ENCODE data around the gene ZEB1. TPM values are rescaled to one million over a fixed set of nuclear protein-coding genes. Genes with fewer than 3 reads are reported as not detected.
"Not testable (repeated sequence)": the region's sequence is repeated elsewhere in the genome, so short reads cannot be mapped to it uniquely, and the experiment has no call there.

The ZEB1 gene
- total RNA-seq, 1 donor from 2014 or later: 41.6 TPM

GRCh38 chr10:31413325-31413724 lies 94.3 kb downstream of the ZEB1 start:
- no peak for FAIRE-seq
- no peak for DNase-seq (ENCODE audit: low spot score in 2 of 2)

DNA sequence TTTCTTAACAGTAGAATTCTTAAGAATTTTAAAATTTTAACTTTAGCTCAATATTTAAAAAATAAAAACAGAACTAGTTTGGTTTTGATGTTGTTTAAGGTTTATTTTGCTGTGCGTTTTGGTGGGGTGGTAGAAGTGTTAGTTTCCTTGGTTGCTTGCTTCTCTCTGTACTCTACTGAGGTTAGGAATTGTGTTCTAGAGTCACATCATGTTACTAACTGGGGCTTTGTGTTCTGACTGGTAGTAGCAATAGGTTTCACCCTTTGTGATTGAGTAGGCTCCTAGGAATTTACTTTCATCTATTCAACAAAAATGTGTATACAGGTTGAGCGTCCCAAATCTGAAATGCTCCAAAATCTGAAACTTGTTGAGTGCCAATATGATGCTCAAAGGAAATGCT lies 99.5 kb downstream of the ZEB1 start:
- DNase-seq (ENCODE audit: low spot score in 2 of 2) (no peak), FAIRE-seq (no peak)

- no peak for FAIRE-seq
- DNase-seq (ENCODE audit: low spot score in 2 of 2): no peak
Measured at GRCh38 chr10:31419394-31420063, 100.5 kb downstream of the ZEB1 start.

DNA sequence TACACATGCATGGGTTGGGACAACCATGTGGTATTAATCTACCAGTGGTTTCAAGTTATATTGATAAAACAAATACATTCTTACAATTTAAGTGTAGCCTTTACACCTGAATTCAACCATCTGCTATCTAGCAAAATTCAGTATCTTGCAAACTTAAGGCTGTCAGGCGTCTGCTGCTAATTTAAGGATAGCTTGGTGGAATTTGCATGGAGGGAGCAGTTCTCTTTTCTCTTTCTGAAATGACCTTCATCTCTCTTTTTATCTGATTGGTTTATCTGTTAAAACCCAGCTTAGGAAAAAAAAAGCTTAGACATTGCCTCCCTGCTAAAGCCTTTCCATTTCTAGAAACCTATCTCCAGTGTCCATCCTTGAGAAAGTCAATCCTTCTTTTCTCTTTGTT lies 102.3 kb downstream of the ZEB1 start:
- DNase-seq (ENCODE audit: low spot score in 2 of 2): no peak
- no peak for FAIRE-seq

GRCh38 chr10:31422634-31423033 lies 103.6 kb downstream of the ZEB1 start:
- no peak for DNase-seq (ENCODE audit: low spot score in 2 of 2)
- no peak for FAIRE-seq

DNA sequence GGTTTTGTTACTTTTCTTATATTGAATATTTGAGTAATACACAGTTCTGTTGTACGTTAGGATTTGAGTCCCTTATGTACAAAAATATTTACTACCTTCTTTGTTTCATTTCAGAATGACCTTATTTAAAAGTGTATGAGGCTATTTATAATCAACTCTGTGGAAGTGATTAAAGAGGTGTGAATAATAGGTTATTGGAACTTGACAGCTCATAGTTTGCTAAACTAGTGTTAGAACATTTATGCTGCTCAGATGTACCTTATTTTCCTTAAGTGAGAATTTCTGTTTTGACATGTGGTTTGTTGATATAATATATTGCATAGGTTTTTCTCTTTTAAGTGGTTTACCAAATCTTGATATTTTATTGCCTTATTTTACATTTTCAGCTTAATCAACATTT lies 105.5 kb downstream of the ZEB1 start:
- FAIRE-seq (no peak), DNase-seq (ENCODE audit: low spot score in 2 of 2) (no peak)

DNA sequence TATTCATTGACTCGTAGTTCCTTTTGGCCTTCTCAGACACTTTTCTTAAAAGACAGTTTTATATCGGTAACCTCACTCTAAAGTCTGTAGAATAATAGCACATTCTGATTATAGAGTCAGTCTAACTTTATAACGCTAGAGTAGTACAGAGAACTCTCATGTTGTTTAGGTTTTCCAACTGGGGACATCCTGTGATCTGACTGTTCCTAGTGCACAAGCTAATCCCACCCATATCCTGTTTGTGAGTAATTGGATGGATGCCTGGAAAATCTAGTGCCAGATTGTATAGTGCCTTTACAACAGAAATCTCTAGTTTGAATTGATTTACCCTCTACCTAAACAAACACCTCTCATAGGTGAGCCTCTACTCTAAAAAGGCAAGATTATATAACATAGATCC lies 107.4 kb downstream of the ZEB1 start:
- FAIRE-seq (no peak), DNase-seq (ENCODE audit: low spot score in 2 of 2) (no peak)

- DNase-seq (ENCODE audit: low spot score in 2 of 2); FAIRE-seq: not testable (repeated sequence)
Measured at GRCh38 chr10:31427334-31427733, 108.3 kb downstream of the ZEB1 start.

- FAIRE-seq; DNase-seq (ENCODE audit: low spot score in 2 of 2): not testable (repeated sequence)
Measured at GRCh38 chr10:31428499-31428898, 109.5 kb downstream of the ZEB1 start.

DNA sequence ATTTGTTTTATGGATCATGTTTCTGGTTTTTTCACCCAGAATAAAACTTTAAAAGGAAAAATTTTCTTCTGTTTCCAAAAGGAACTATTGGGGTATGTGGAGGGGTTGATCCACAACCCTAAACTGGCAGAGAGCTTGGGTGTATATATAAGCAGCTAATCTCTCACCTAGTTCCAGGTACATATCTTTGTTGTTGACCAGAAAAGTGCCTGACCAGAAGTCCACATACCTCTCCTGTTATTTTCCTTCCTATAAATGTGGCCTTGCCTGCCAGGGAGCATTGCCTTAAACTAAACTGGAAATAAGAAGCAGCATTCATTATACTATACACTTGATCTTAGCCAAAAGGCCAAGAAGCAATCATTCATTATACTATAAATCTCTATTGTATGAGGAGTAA lies 112.0 kb downstream of the ZEB1 start:
- no peak for FAIRE-seq
- DNase-seq (ENCODE audit: low spot score in 2 of 2): no peak

DNA sequence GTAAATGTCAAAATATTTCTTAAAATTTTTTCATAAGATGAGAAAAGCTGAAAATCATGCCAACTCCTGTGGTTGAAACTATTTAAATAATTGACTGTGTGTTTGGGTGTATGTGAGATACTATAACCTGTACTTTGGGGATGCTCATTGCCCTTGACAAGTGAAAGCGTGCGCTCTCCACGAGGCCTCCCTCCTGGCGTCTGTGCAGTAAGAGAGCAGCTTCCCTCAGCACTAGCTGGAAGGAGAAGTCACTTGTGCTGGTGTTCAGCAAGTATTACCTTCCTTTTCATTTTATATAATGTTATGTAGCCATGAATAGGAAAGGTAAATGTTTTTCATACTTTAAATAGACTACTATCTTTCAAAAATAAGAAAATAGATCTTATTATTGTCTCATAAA lies 118.9 kb downstream of the ZEB1 start:
- no peak for DNase-seq (ENCODE audit: low spot score in 2 of 2)
- no peak for FAIRE-seq

- no peak for FAIRE-seq
Measured at GRCh38 chr10:31451766-31452165, 132.8 kb downstream of the ZEB1 start.

DNA sequence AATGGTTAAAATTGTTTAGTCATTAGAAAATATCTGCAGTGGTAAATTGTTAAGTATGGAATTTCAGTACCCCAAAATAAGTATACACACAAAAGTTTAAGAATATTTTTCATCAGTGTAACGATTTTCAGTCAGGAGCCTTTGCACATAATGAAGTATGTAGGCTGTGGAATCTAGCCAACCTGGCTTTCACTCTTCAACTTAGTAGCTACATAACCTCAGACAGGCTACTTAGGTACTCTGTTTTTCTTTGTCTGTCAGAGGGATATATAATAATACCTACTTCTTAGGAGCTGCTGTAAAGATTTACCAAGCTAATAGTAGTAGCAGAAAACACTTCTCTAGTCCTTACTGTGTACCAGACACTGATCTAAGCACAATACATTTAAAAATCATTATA lies 137.5 kb downstream of the ZEB1 start:
- DNase-seq (ENCODE audit: low spot score in 2 of 2) (no peak), FAIRE-seq (no peak)

More at GRCh38 chr10:31451766-31452165, 132.8 kb downstream of the ZEB1 start:
- no peak for DNase-seq (ENCODE audit: low spot score in 2 of 2)

- DNase-seq (ENCODE audit: low spot score in 2 of 2) (no peak), FAIRE-seq (no peak)
Measured at GRCh38 chr10:31457858-31458257, 138.8 kb downstream of the ZEB1 start.

DNA sequence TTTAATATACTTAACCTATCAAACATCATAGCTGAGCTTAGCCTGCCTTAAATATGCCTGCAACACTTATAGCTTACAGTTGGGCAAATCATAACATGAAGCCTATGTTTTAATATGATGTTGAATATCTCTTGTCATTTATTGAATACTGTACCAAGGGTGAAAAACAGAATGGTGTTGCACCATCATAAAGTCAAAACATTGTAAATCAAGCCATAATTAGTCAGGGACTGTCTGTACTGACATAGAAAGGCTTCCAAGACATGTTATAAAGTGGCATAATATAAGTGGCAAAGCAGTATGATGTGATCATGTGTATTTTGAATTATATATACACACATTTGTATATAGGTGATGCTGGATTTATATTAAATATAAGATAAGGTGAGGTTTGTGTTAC lies 140.0 kb downstream of the ZEB1 start:
- DNase-seq (ENCODE audit: low spot score in 2 of 2): no peak
- no peak for FAIRE-seq

DNA sequence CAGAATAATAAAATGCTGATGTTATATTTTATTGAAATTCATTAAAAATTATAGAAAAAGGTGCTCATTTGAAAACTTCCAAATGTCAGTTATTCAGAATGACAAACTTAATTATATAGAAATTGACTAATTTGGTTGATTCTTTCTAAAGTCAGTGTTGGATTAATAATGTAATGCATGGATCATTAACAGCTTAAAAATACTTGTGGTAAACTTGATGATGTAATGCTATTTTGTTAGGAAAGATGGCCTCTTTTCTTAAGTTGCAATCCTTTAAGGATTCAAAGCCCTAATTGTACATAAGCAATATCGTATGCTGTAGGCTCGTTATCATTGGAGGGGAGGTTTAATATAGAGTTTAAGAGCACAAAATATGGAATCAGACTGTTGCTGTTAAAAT lies 141.2 kb downstream of the ZEB1 start:
- no peak for FAIRE-seq
- DNase-seq (ENCODE audit: low spot score in 2 of 2): no peak

- FAIRE-seq (no peak), DNase-seq (ENCODE audit: low spot score in 2 of 2) (no peak)
Measured at GRCh38 chr10:31464552-31464951, 145.5 kb downstream of the ZEB1 start.

DNA sequence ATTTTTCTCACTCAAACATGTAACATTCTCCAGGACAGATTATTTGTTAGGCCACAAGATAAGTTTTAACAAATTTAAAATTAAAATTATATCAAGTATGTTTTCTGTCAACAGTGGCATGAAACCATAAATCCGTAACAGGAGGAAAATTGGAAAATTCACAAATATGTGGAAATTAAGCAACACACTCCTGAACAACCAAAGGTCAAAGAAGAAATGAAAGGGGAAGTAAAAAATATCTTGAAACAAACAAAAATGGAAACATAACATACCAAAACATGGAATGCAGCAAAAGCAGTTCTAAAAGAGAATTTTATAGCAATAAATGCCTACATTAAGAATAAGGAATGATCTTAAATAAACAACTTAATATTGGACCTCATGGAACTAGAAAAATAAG lies 147.3 kb downstream of the ZEB1 start:
- DNase-seq (ENCODE audit: low spot score in 2 of 2) (no peak), FAIRE-seq (no peak)

DNA sequence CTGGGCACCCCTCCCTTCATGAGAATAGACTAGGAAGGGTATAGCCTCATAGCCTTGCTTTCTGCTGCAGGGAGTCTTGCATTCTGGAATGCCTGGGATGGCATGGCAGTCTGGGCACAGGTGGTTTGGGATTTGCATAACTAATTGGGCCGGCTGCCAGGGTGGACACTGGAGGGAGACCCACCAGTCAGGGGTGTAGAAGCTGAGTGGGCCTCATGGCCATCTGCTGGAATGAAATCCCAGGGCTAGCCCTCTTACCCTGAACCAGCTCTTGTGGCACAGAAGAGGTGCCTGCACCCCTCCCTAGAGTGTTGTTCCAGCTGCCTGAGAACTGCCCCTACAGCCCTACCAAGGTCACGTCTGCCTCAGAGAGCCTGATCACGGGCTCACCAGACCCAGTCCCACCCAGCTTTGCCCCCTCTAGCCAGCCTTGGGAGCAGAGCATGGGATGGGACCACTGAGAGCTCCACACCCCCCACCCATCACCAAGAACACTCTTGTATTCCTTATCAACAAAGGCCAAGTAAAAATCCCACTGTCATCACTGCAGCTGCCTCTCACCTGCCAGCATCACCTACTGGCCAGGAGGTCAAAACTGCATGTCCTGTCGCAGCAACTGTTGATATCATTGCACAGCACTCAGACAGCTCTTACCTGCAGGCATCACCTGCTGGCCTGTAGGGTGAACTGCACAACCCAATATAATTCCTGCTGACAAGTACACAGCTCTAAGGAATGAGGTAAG lies 148.9 kb downstream of the ZEB1 start:
- DNase-seq (ENCODE audit: low spot score in 2 of 2) (no peak), FAIRE-seq (no peak)

GRCh38 chr10:31468536-31468859 lies 149.5 kb downstream of the ZEB1 start:
- no peak for DNase-seq (ENCODE audit: low spot score in 2 of 2)
- FAIRE-seq: no peak

- FAIRE-seq (no peak), DNase-seq (ENCODE audit: low spot score in 2 of 2) (no peak)
Measured at GRCh38 chr10:31475519-31475918, 156.5 kb downstream of the ZEB1 start.

GRCh38 chr10:31476088-31476487 lies 157.1 kb downstream of the ZEB1 start:
- FAIRE-seq (no peak), DNase-seq (ENCODE audit: low spot score in 2 of 2) (no peak)
